H9 (cell line): ENCODE measurements around the gene TYRP1. TPM values are rescaled to one million over a fixed set of nuclear protein-coding genes. Genes with fewer than 3 reads are reported as not detected.

ENCODE experiments used
- DNase-seq: peaks from one replicate; pipeline ENCODE4 v3.0.0-alpha.2; 2017
- H2AFZ ChIP-seq: one replicate; pipeline ENCODE4 v1.6.1; 2013; ENCODE audit warnings: mild to moderate bottlenecking, low read length, control low read depth, moderate library complexity
- H2AK5ac ChIP-seq: 2 replicates; pipeline ENCODE4 v1.6.1; 2013; ENCODE audit warnings: low read length, control low read depth, mixed read lengths; ENCODE audit not compliant: insufficient read length
- H2BK120ac ChIP-seq: one replicate; pipeline ENCODE4 v1.6.1; 2013; ENCODE audit warnings: low read depth, mild to moderate bottlenecking, low read length, control low read depth, inconsistent platforms; ENCODE audit not compliant: poor library complexity, severe bottlenecking
- H2BK12ac ChIP-seq: 2 replicates; pipeline ENCODE4 v1.6.1; 2013; ENCODE audit warnings: low read length, control low read depth, mixed read lengths, low read depth; ENCODE audit not compliant: insufficient read length
- H2BK15ac ChIP-seq: 2 replicates; pipeline ENCODE4 v1.6.1; 2013; ENCODE audit warnings: low read depth, low read length, control low read depth
- H2BK20ac ChIP-seq: one replicate; pipeline ENCODE4 v1.6.1; 2013; ENCODE audit warnings: low read depth, mild to moderate bottlenecking, low read length, control low read depth, inconsistent platforms; ENCODE audit not compliant: poor library complexity, severe bottlenecking
- H2BK5ac ChIP-seq: 2 replicates; pipeline ENCODE4 v1.6.1; 2013; ENCODE audit warnings: low read length, control low read depth, mixed read lengths; ENCODE audit not compliant: insufficient read length
- H3K14ac ChIP-seq: 2 replicates; pipeline ENCODE4 v1.6.1; 2013; ENCODE audit warnings: low read length, control low read depth; ENCODE audit not compliant: insufficient read depth
- H3K18ac ChIP-seq: 2 replicates; pipeline ENCODE4 v1.6.1; 2013; ENCODE audit warnings: low read depth, mild to moderate bottlenecking, mixed read lengths, low read length, control low read depth; ENCODE audit not compliant: insufficient read length
- H3K23ac ChIP-seq: 2 replicates; pipeline ENCODE4 v1.6.1; 2013; ENCODE audit warnings: low read length, control low read depth, mixed read lengths, low read depth; ENCODE audit not compliant: insufficient read length
- H3K23me2 ChIP-seq: 2 replicates; pipeline ENCODE4 v1.6.1; 2013; ENCODE audit warnings: low read depth, mild to moderate bottlenecking, mixed read lengths, low read length, control low read depth; ENCODE audit not compliant: insufficient read length, poor library complexity, severe bottlenecking
- H3K27ac ChIP-seq: 2 replicates; pipeline ENCODE4 v1.5.1; 2013; ENCODE audit warnings: low read length, control low read depth, mixed read lengths, low read depth; ENCODE audit not compliant: insufficient read length
- H3K27me3 ChIP-seq: 2 replicates; pipeline ENCODE4 v1.6.1; 2013; ENCODE audit warnings: low read length, control low read depth, inconsistent platforms; ENCODE audit not compliant: insufficient read depth
- H3K4ac ChIP-seq: 2 replicates; pipeline ENCODE4 v1.6.1; 2013; ENCODE audit warnings: low read depth, mild to moderate bottlenecking, control low read depth, inconsistent platforms, low read length, moderate library complexity
- H3K4me1 ChIP-seq: 2 replicates; pipeline ENCODE4 v1.6.1; 2013; ENCODE audit warnings: low read length, control low read depth, inconsistent platforms; ENCODE audit not compliant: insufficient read depth
- H3K4me2 ChIP-seq: 2 replicates; pipeline ENCODE4 v1.6.1; 2013; ENCODE audit warnings: low read length, control low read depth, mixed read lengths; ENCODE audit not compliant: insufficient read length, insufficient read depth
- H3K56ac ChIP-seq: 2 replicates; pipeline ENCODE4 v1.6.1; 2013; ENCODE audit warnings: low read depth, mild to moderate bottlenecking, mixed read lengths, low read length, control low read depth; ENCODE audit not compliant: insufficient read length
- H3K79me1 ChIP-seq: 2 replicates; pipeline ENCODE4 v1.6.1; 2013; ENCODE audit warnings: low read depth, mild to moderate bottlenecking, moderate library complexity, low read length, control low read depth, inconsistent platforms; ENCODE audit not compliant: insufficient read depth, poor library complexity, severe bottlenecking
- H3K79me2 ChIP-seq: 2 replicates; pipeline ENCODE4 v1.6.1; 2013; ENCODE audit warnings: low read length, control low read depth, inconsistent platforms; ENCODE audit not compliant: insufficient read depth
- H3K9ac ChIP-seq: 2 replicates; pipeline ENCODE4 v1.6.1; 2013; ENCODE audit warnings: low read length, control low read depth, mixed read lengths; ENCODE audit not compliant: insufficient read length; ENCODE audit errors: extremely low read depth
- H3K9me3 ChIP-seq: one replicate; pipeline ENCODE4 v1.6.1; 2013; ENCODE audit warnings: low read depth, low read length, inconsistent platforms; ENCODE audit not compliant: control insufficient read depth
- H3T11ph ChIP-seq: one replicate; pipeline ENCODE4 v1.6.1; 2013; ENCODE audit warnings: mild to moderate bottlenecking, low read length, control low read depth, inconsistent platforms
- H4K20me1 ChIP-seq: one replicate; pipeline ENCODE4 v1.6.1; 2013; ENCODE audit not compliant: control insufficient read depth, insufficient read length, insufficient read depth
- H4K5ac ChIP-seq: 2 replicates; pipeline ENCODE4 v1.6.1; 2013; ENCODE audit warnings: low read depth, mild to moderate bottlenecking, mixed read lengths, low read length, control low read depth; ENCODE audit not compliant: insufficient read length
- H4K8ac ChIP-seq: replicated peaks from 2 replicates; pipeline ENCODE4 v1.6.1; 2013; ENCODE audit warnings: low read length, control low read depth, mixed read lengths, low read depth; ENCODE audit not compliant: insufficient read length
- H4K91ac ChIP-seq: 2 replicates; pipeline ENCODE4 v1.6.1; 2013; ENCODE audit warnings: low read depth, mild to moderate bottlenecking, moderate library complexity, mixed read lengths, low read length, control low read depth; ENCODE audit not compliant: insufficient read length
- H3K27ac Mint-ChIP-seq, 3 experiments: 2 replicates in 2 of 3; 3 replicates in 1 of 3; pipeline ENCODE4 v1.8.0; 2020 to 2021; ENCODE audit warnings: mixed read lengths in 3 of 3, mild to moderate bottlenecking in 1 of 3, moderate library complexity in 1 of 3
- H3K27me3 Mint-ChIP-seq: 2 replicates; pipeline ENCODE4 v1.8.0; 2021; ENCODE audit warnings: low read depth, mild to moderate bottlenecking, moderate library complexity, mixed read lengths
- H3K36me3 Mint-ChIP-seq, 3 experiments: 2 replicates in 2 of 3; 3 replicates in 1 of 3; pipeline ENCODE4 v1.8.0; 2020 to 2021; ENCODE audit warnings: low read depth in 3 of 3, mixed read lengths in 3 of 3; ENCODE audit not compliant: insufficient read depth in 1 of 3
- H3K4me1 Mint-ChIP-seq, 2 experiments: 2 replicates each; pipeline ENCODE4 v1.8.0; 2020; ENCODE audit warnings: mixed read lengths in 2 of 2
- H3K4me3 Mint-ChIP-seq, 2 experiments: 2 replicates in 1 of 2; 3 replicates in 1 of 2; pipeline ENCODE4 v1.8.0; 2020 to 2021; ENCODE audit warnings: mild to moderate bottlenecking in 2 of 2, mixed read lengths in 2 of 2, moderate library complexity in 1 of 2
- H3K9me3 Mint-ChIP-seq, 2 experiments: 2 replicates in 1 of 2; 3 replicates in 1 of 2; pipeline ENCODE4 v1.8.0; 2020; ENCODE audit warnings: mild to moderate bottlenecking in 2 of 2, mixed read lengths in 2 of 2, moderate library complexity in 1 of 2
- WGBS: extraction: QIAGEN DNeasy Blood & Tissue Kit; methylation state at CpG from one replicate; pipeline ENCODE4 v1.1.7; 2013; ENCODE audit warnings: missing lambda C conversion rate, low lambda C conversion rate, mixed read lengths; ENCODE audit not compliant: insufficient read length; ENCODE audit errors: extremely low coverage; 5-methylcytosine and 5-hydroxymethylcytosine counted together
- total RNA-seq: library from RNA; stranded (reverse); gene quantifications from 2 replicates; pipeline ENCODE4 v1.2.1, GENCODE V29; 2021
- TF ChIP-seq, protein P1 (sequence below): fragments of 200-600 bp; sonication (generic); conservative IDR thresholded peaks from 3 replicates; pipeline ENCODE4 v1.8.0; 2021; ENCODE audit warnings: antibody characterized with exemption, mild to moderate bottlenecking

Gene TYRP1
- total RNA-seq, 1 experiment from 2014 or later: not detected

DNA sequence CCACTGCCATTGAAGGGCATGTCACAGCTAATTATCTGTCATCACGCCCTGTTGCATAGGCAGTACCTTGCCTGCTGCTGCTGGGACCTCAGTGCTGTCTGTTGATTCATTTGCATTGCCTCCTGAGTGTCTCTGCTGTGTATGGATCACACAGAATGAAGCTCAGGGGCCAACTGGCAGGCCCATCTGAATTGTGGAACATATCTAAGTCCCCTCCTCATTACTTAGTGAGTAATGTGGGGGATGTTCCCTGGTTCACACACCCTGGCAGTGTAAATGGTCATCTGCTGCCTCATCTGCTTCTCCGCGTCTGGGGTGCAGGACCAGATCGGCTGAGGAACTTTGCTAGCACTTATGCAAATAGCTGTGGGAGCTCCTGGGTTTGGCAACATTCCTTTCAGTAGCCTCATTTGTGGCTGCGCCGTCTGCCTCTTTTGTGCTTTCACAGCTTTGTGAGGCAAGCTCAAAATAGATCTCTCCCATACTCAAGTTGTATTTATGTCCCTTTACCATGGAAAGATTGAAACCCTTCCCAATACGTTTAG lies 25.4 kb downstream of the TYRP1 start:
- DNase-seq: peak; percentile 72
- Histone ChIP-seq H3K9me3 (no peaks in the 10 kb centered on the region), H4K91ac (no peak overlapping the region), H3K4me2 (peak overlapping the region; percentile 32), H3K27ac (no peak overlapping the region), H3K27me3 (no peaks in the 10 kb centered on the region), H3T11ph (no peak overlapping the region), H2BK120ac (no peak overlapping the region), H2BK12ac (no peak overlapping the region), H3K23ac (no peak overlapping the region), H3K18ac (peak overlapping the region; percentile 22), H4K8ac (no peak overlapping the region), H2BK20ac (no peak overlapping the region), H3K4me1 (peaks cover 2% of the 10 kb centered on the region; the same call in 1 of the 2 replicates), H3K79me1 (no peaks in the 10 kb centered on the region), H2AK5ac (no peak overlapping the region), H3K79me2 (no peaks in the 10 kb centered on the region), H2BK15ac (no peak overlapping the region), H2BK5ac (no peak overlapping the region), H4K20me1 (no peaks in the 10 kb centered on the region), H3K23me2 (no peaks in the 10 kb centered on the region), H3K14ac (no peak overlapping the region), H3K56ac (no peak overlapping the region), H3K4ac (no peak overlapping the region), H2AFZ (peak overlapping the region; percentile 74), H3K9ac (no peak overlapping the region), H4K5ac (no peak overlapping the region)
- Mint-ChIP-seq H3K36me3 (no peaks in the 10 kb centered on the region), H3K4me1 (peaks cover 11 to 12% of the 10 kb centered on the region in 2 experiments), H3K27me3 (no peaks in the 10 kb centered on the region), H3K4me3 (peak overlapping the region; percentile 0 to 40; a peak in 3 of 5 replicates), H3K27ac (peak overlapping the region in 2 of 3 experiments; percentile 83 to 84; a peak in 5 of 7 replicates), H3K9me3 (no peaks in the 10 kb centered on the region)
- TF ChIP-seq, protein P1, sequence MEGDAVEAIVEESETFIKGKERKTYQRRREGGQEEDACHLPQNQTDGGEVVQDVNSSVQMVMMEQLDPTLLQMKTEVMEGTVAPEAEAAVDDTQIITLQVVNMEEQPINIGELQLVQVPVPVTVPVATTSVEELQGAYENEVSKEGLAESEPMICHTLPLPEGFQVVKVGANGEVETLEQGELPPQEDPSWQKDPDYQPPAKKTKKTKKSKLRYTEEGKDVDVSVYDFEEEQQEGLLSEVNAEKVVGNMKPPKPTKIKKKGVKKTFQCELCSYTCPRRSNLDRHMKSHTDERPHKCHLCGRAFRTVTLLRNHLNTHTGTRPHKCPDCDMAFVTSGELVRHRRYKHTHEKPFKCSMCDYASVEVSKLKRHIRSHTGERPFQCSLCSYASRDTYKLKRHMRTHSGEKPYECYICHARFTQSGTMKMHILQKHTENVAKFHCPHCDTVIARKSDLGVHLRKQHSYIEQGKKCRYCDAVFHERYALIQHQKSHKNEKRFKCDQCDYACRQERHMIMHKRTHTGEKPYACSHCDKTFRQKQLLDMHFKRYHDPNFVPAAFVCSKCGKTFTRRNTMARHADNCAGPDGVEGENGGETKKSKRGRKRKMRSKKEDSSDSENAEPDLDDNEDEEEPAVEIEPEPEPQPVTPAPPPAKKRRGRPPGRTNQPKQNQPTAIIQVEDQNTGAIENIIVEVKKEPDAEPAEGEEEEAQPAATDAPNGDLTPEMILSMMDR: no peak
- no CpG with 5 or more reads among the region's 7 CpGs for WGBS
